HepG2 (cell line): ENCODE data around the gene BIN1. TPM values are rescaled to one million over a fixed set of nuclear protein-coding genes. Genes with fewer than 3 reads are reported as not detected.

Experiments used
- ATAC-seq: fragments of 200-7000 bp; cut with Tn5 transposase; 3 replicates; pipeline ENCODE4 v1.9.1; 2020; ENCODE audit warnings: mild to moderate bottlenecking, moderate library complexity
- BruUV-seq: library from RNA; stranded (reverse); fragments of 400-500 nt; replicated peaks from 2 replicates; lab custom pipeline; 2021; lab: Mats Ljungman, UMichigan
- CTCF ChIA-PET: fragments of 300-600 bp; formaldehyde crosslinking; extraction: SDS; loops from one replicate; lab custom pipeline; 2021; ENCODE audit warnings: low total read pairs, inconsistent platforms, low intra/inter-chr PET ratio; lab: Yijun Ruan, JAX
- POLR2A ChIA-PET: fragments of 350-600 bp; sonication (Branson Sonifier 250); formaldehyde crosslinking; loops from one replicate; lab custom pipeline; 2020; ENCODE audit warnings: antibody characterized with exemption, inconsistent platforms; lab: Yijun Ruan, JAX
- DNase-seq: peaks from one replicate; pipeline ENCODE4 v3.0.0-alpha.2; 2015; ENCODE audit warnings: low spot score
- FAIRE-seq: peaks from 3 replicates; lab custom pipeline; 2011; peaks lifted over from hg19 to GRCh38; lab: Jason Lieb, UNC
- H2AFZ ChIP-seq: one replicate; pipeline ENCODE4 v1.6.1; 2011; ENCODE audit warnings: low read length, inconsistent platforms
- H3K27ac ChIP-seq: fragments of 300-600 bp; 3 replicates; pipeline ENCODE4 v1.8.0; 2011; ENCODE audit warnings: mixed run types, mild to moderate bottlenecking, mixed read lengths, low read length, inconsistent platforms; ENCODE audit not compliant: insufficient read depth; ENCODE audit errors: extremely low read length
- H3K27me3 ChIP-seq, 2 experiments: fragments of 200-600 bp in 1 of 2; 2 replicates in 1 of 2; 3 replicates in 1 of 2; pipeline versions ENCODE4 v1.6.0 to v1.8.0; 2011; ENCODE audit warnings: low read length in 2 of 2, mild to moderate bottlenecking in 2 of 2, moderate library complexity in 2 of 2, inconsistent platforms in 1 of 2; ENCODE audit not compliant: insufficient read depth in 2 of 2, control insufficient read depth in 1 of 2
- H3K36me3 ChIP-seq, 2 experiments: fragments of 200-600 bp in 1 of 2; replicated peaks in 1 of 2; 2 replicates in 1 of 2; 3 replicates in 1 of 2; pipeline versions ENCODE4 v1.5.1 to v1.8.0; 2011; ENCODE audit warnings: low read length in 2 of 2, inconsistent platforms in 1 of 2; ENCODE audit not compliant: insufficient read depth in 2 of 2, control insufficient read depth in 1 of 2
- H3K4me1 ChIP-seq: 2 replicates; pipeline ENCODE4 v1.5.1; 2012; ENCODE audit warnings: low read length, inconsistent platforms; ENCODE audit not compliant: insufficient read depth
- H3K4me2 ChIP-seq: 2 replicates; pipeline ENCODE4 v1.6.0; 2011; ENCODE audit warnings: low read depth, low read length, inconsistent platforms
- H3K4me3 ChIP-seq, 3 experiments: fragments of 200-600 bp in 1 of 3; sonication (generic), shearing (Covaris generic) in 1 of 3; replicated peaks in 1 of 3; 2 replicates each; pipeline ENCODE4 v1.5.1; 2011 to 2016; ENCODE audit warnings: low read length in 3 of 3, inconsistent platforms in 2 of 3, low read depth in 2 of 3, mild to moderate bottlenecking in 2 of 3, control low read depth in 1 of 3, mixed read lengths in 1 of 3; ENCODE audit not compliant: insufficient read depth in 1 of 3
- H3K79me2 ChIP-seq: one replicate; pipeline ENCODE4 v1.6.1; 2011; ENCODE audit warnings: low read length, inconsistent platforms; ENCODE audit not compliant: insufficient read depth
- H3K9ac ChIP-seq: 2 replicates; pipeline ENCODE4 v1.6.0; 2011; ENCODE audit warnings: mild to moderate bottlenecking, low read depth, low read length, inconsistent platforms; ENCODE audit not compliant: insufficient read depth
- H3K9me3 ChIP-seq: 2 replicates; pipeline ENCODE4 v1.5.1; 2012; ENCODE audit warnings: mild to moderate bottlenecking, low read length
- H4K20me1 ChIP-seq: 2 replicates; pipeline ENCODE4 v1.6.0; 2011; ENCODE audit warnings: inconsistent platforms, mild to moderate bottlenecking, low read length, moderate library complexity; ENCODE audit not compliant: insufficient read depth
- ARNT2 ChIP-seq: sonication (generic); formaldehyde crosslinking; IDR thresholded peaks from 2 replicates; pipeline ENCODE4 v1.8.0; 2022; ENCODE audit warnings: mild to moderate bottlenecking, low read depth, missing genetic modification reagents, moderate library complexity
- CREB1 ChIP-seq, 2 experiments: fragments of 450-650 bp in 1 of 2; IDR thresholded peaks; 2 replicates each; pipeline ENCODE4 v1.6.1; 2016 to 2017; ENCODE audit warnings: control low read depth in 1 of 2, mild to moderate bottlenecking in 1 of 2, missing compliant biosample characterization in 1 of 2, missing genetic modification characterization in 1 of 2
- MLLT10 ChIP-seq: sonication (generic); formaldehyde crosslinking; IDR thresholded peaks from 2 replicates; pipeline ENCODE4 v1.4.0; 2020; ENCODE audit warnings: missing genetic modification reagents
- PCBP2 ChIP-seq: fragments of 200-400 bp; formaldehyde crosslinking; optimal IDR thresholded peaks from 2 replicates; pipeline ENCODE3; 2018; ENCODE audit warnings: low read length, low read depth; ENCODE audit not compliant: poor library complexity, severe bottlenecking
- RXRB ChIP-seq: IDR thresholded peaks from 2 replicates; pipeline ENCODE4 v1.6.1; 2016; ENCODE audit warnings: borderline replicate concordance, missing genetic modification reagents, missing compliant biosample characterization
- TBX2 ChIP-seq: sonication (generic); formaldehyde crosslinking; IDR thresholded peaks from 2 replicates; pipeline ENCODE4 v1.5.0; 2020; ENCODE audit warnings: missing genetic modification reagents, mild to moderate bottlenecking, borderline replicate concordance
- ZFAT ChIP-seq: sonication (generic); formaldehyde crosslinking; conservative IDR thresholded peaks from 2 replicates; pipeline ENCODE4 v1.8.1; 2023; ENCODE audit warnings: missing genetic modification reagents, inconsistent platforms
- ZNF430 ChIP-seq: sonication (generic); formaldehyde crosslinking; IDR thresholded peaks from 2 replicates; pipeline ENCODE4 v1.9.0; 2021; ENCODE audit warnings: mild to moderate bottlenecking, missing genetic modification reagents
- ZNF556 ChIP-seq: sonication (generic); formaldehyde crosslinking; IDR thresholded peaks from 2 replicates; pipeline ENCODE4 v1.4.0; 2020; ENCODE audit warnings: mild to moderate bottlenecking, missing genetic modification reagents, borderline replicate concordance
- WGBS: methylation state at CpG from one replicate; pipeline ENCODE4 v1.1.6; 2017; ENCODE audit warnings: low lambda C conversion rate; 5-methylcytosine and 5-hydroxymethylcytosine counted together
- in situ Hi-C: cut with HindIII; loops from 2 replicates; pipeline ENCODE4 v1.10.0; 2017; ENCODE audit warnings: low pct_unique_long_range_greater_than_20kb; ENCODE audit not compliant: extremely low pct_ligation_motif_present
- intact Hi-C: fragments of 100-400 bp; cut with micrococcal nuclease; formaldehyde crosslinking; loops from one replicate; pipeline ENCODE4 v1.10.0; 2022; ENCODE audit not compliant: unreplicated experiment
- polyA plus RNA-seq, 8 experiments: library from polyadenylated mRNA; depleted of rRNA in 3 of 8; stranded (reverse) in 7 of 8; unstranded in 1 of 8; fragments of >200 nt; fragmentation: Illumina TruSeq in 4 of 8; extraction: Trizol in 4 of 8; gene quantifications; 2 replicates each; pipeline versions ENCODE4 v1.2.1 to v1.2.3, GENCODE V29; 2011 to 2016; ENCODE audit warnings: low read depth in 4 of 8, missing spikeins in 1 of 8, mixed read lengths in 1 of 8; ENCODE audit not compliant: insufficient read depth in 1 of 8
- total RNA-seq, 5 experiments: library from RNA; depleted of rRNA; stranded (reverse); fragments of >200 nt; fragmentation: Illumina TruSeq; extraction: Trizol; gene quantifications; 2 replicates each; pipeline ENCODE4 v1.2.3, GENCODE V29; 2016; ENCODE audit warnings: low read depth in 1 of 5
- TF ChIP-seq, protein P1 (sequence below): IDR thresholded peaks from 2 replicates; pipeline ENCODE4 v1.6.1; 2018; ENCODE audit warnings: missing genetic modification reagents, mild to moderate bottlenecking, missing compliant biosample characterization
- TF ChIP-seq, protein P2 (sequence below): IDR thresholded peaks from 2 replicates; pipeline ENCODE4 v1.6.1; 2016; ENCODE audit warnings: missing genetic modification reagents, missing compliant biosample characterization

BIN1 gene
- total and polyA plus RNA-seq, 2 of the 13 experiments (the other 11 are each of a cell fraction or from before 2014, with no cell fraction given) = 0.93 to 1.2 TPM

DNA sequence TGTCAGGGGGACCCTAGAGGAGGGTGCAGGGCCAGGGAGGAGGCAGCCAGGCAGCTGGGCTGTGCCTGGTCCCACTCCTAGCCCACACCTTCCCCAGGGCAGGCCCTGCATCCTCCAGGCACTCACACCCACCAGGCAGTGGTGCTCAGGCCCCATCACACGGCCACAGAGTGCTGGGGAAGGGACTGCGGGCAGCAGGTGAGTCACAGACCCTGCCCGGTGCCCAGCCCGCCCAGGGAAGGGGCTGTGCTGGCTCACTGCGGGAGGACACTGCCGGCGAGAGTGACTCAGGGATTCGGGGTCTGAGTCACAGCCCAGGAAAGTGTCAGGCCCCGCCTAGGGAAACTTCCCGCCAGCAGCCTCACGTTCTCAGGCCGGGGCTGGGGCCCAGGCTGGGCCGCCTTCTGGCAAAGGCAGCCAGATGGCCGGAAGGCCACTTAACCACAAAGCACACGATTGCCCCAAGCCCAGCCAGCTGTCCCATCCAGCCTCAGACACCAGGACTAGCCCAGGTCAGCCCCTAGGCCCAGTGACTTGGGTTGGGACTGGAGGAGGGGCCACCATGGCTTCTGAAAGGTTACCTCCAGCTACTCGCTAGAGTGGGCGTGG, 42.2 kb downstream of the BIN1 start (continued):
- 0 out of 2 replicates have a peak, but pooled peaks have one; percentile 21 for TF ChIP-seq ZNF430 (CRISPR knock-in tag)
- TF ChIP-seq, protein P1, sequence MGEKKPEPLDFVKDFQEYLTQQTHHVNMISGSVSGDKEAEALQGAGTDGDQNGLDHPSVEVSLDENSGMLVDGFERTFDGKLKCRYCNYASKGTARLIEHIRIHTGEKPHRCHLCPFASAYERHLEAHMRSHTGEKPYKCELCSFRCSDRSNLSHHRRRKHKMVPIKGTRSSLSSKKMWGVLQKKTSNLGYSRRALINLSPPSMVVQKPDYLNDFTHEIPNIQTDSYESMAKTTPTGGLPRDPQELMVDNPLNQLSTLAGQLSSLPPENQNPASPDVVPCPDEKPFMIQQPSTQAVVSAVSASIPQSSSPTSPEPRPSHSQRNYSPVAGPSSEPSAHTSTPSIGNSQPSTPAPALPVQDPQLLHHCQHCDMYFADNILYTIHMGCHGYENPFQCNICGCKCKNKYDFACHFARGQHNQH (CRISPR knock-in tag) = peak; percentile 45; the same call in 1 of the 2 replicates
- TF ChIP-seq ZFAT (CRISPR knock-in tag) = no peak
- peak; percentile 51; the same call in 1 of the 2 replicates for TF ChIP-seq ZNF556 (CRISPR knock-in tag)
- peak; percentile 48; the same call in 1 of the 2 replicates for TF ChIP-seq CREB1 (IDR thresholded peaks at IDR 0.05)
- no peak for TF ChIP-seq CREB1 (CRISPR knock-in tag; IDR thresholded peaks at IDR 0.05)

DNA sequence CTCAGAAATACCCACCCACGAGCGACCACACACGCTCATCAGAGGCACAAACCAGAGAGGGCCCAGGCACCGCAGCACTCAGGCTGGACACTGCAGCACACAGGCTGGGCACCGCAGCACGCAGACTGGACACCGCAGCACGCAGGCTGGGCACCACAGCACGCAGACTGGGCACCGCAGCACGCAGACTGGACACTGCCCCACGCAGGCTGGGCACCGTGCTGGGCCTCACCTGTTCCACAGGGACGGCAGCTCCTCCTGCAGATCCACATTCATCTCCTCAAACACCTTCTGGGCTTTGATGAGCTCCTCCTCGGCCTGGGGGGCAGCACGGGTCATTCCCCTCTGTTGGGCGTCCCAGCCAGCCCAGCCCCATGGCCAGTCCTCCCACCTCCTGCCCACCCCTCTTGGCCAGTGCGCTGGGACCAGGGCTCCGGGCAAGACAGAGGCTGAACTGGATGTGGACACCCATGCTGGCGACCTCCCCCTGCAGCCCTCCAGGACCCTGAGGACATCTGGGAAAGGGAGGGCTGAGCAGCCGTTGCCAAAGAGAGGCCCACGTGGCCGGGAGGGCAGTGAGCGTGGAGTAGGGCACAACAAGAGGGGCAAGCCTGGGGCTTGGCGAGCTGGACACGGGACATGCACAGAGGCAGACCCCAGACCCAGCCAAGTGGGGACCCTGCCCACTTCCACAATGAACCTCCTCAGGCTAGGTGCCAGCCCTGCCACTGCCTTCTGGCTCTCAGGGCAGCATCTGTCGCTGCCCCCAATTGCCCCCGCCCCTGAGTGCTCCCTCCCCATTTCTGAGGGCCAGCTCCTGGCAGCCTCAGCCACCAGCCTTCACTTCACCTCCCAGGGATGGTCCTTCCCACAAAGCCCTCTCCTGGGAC, 43.0 kb downstream of the BIN1 start:
- Histone ChIP-seq H3K9me3 (no peaks in the 10 kb centered on the region), H3K27ac (no peak overlapping the region), H3K4me2 (peak overlapping the region; percentile 69), H3K79me2 (no peaks in the 10 kb centered on the region), H4K20me1 (no peaks in the 10 kb centered on the region), H3K27me3 (no peaks in the 10 kb centered on the region; a peak in 1 of 5 replicates), H3K4me3 (peak overlapping the region in 1 of 3 experiments; percentile 56; a peak in 1 of 6 replicates), H3K4me1 (peaks cover 22% of the 10 kb centered on the region), H3K9ac (peak overlapping the region; percentile 19; the same call in 1 of the 2 replicates), H2AFZ (no peak overlapping the region), H3K36me3 (no peaks in the 10 kb centered on the region)
- in situ Hi-C loops (no loop called here), intact Hi-C loops (no loop called here)
- ATAC-seq = no peak
- 87% methylated on average over 16 of the region's 28 CpGs for WGBS
- no peak for DNase-seq
- BruUV-seq = no TSS peak
- ChIA-PET CTCF (no interaction called here), POLR2A (no interaction called here)
- FAIRE-seq = no peak
- TF ChIP-seq, protein P2, sequence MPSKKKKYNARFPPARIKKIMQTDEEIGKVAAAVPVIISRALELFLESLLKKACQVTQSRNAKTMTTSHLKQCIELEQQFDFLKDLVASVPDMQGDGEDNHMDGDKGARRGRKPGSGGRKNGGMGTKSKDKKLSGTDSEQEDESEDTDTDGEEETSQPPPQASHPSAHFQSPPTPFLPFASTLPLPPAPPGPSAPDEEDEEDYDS (CRISPR knock-in tag) = no peak
- TF ChIP-seq ARNT2 (CRISPR knock-in tag) (no peak), RXRB (no peak), PCBP2 (no peak), MLLT10 (no peak), TBX2 (CRISPR knock-in tag) (no peak)
